NCI-H69 (cell line): ENCODE data around the gene ADAM15.

Source experiments
- DNase-seq: peaks from one replicate; lab custom pipeline; 2025; lab: John Stamatoyannopoulos, UW

Gene ADAM15

DNA sequence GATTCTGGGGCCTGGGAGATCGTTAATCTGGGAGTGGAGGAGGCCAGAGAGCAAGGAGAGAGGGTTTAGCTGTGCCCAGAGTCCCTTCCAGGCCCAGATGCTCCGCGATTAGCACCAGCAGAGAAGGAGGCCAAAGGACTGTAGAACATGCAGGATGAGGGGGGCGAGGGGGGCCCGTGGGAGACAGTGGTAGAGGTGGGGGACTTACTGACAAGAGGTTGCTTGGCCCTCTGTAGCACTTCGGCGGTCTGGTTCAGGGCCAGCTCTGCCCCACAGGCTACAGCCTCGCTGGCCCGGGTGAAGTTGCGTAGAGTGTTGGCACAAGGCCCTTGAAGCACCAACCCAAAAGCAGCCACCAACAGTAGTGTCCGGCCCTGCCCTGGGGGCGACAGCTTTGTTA lies 18.2 kb upstream of the ADAM15 start:
- no peak for DNase-seq

DNA sequence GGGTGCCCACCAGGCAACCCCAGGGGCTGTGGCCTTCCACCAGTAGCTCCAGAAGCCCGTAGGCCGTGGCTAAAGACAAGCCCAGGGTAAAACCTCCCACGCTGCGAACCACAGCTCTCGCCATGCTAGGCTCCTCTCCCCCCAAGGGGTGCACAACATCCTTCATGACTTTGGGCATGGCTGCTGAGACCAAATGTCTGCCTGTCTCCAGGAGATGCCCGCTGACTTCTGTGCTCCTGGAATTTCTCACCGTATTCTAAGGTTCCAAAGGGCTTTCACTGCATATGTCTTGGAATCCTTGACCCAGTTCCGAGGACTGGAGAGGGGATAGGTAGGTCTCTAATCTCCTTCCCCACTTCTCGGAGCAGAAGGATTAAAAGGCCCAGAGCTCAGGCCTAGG lies 17.6 kb upstream of the ADAM15 start, which contains the start of the genes DCST1 and DCST2:
Gene DCST1 (plus strand): TSS at position 301 of the 400 bp plus-strand sequence. CDS start 213 bp downstream, outside the sequence.
Gene DCST2 (minus strand): TSS at position 258 of the 400 bp plus-strand sequence. CDS start 80 bp downstream, at position 178.
- no peak for DNase-seq

DNA sequence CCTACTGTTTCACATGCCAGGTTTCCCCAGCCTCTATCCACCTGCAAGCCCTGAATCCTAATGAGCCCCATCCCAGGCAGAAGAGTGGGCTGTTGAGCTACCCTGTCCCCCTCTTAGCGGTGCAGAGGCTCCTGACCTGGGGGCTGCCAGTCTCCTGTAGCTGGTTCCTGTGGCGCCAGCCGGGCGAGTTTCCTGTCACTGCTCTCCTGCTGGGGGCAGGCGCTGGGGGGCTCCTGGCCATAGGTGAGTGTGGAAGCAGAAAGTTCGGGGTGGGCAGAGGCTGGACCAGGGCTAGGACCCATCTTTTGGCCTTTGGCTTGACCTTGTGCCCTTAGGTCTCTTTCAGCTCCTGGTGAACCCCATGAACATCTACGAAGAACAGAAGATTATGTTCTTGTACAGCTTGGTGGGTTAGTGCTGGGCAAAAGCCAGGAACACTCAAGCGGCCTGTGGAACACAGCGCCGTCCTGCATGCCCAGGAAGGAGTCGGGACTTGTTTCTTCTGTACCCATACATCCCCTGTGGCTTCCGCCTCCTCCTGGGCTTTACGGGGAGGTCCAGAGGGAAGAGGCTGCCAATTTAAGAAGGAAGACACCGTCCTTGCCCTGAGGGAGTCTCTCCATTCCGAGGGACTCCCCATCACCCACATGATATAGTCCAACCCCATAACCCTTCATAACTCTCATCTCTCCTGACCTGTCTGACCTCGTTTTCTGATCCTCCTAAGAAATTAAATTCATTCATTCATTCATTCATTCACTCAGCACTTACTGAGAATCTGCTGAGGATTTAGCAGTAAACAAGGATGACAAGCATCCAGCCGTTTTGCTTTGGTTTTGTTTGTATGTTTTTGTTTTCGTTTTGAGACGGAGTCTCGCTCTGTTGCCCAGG lies 16.6 kb upstream of the ADAM15 start:
- no peak for DNase-seq

DNA sequence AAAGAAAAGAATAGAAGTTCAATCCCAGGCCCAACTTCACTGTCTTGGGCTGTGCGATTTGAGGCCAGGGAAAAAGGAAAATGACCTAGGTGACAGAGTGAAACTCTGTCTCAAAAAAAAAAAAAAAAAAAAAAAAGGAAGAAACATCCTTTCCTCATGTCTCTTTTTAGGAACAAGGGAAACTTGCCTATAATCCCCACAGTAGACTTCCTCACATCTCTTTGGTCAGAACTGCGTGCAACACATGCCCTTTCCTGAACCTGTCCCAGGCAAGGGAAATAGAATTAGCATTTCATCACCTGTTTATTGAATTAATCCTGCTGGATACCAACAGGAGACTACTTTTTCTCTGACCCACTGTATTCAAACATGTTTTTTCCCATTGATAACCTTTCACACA lies 15.2 kb upstream of the ADAM15 start:
- no peak for DNase-seq

DNA sequence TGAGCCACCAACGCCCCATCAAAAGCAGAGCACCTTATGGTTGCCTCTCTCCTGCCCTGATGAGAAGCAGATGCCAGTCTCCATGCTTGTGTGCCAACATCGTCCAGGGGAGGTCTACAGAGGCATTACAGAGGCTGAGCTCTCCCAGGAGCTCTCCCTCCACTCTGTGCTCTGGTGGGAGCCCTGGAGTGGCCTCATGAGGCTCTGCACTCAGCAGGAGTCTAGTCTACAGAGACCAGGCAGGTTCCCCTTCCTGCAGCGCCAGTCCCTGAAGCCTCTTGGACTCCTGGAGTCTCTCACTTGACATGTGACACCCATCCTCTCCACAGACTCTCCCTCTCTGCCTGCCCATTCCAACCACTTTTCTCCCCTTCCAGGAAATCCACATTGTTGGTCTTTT lies 14.1 kb upstream of the ADAM15 start:
- DNase-seq = no peak

DNA sequence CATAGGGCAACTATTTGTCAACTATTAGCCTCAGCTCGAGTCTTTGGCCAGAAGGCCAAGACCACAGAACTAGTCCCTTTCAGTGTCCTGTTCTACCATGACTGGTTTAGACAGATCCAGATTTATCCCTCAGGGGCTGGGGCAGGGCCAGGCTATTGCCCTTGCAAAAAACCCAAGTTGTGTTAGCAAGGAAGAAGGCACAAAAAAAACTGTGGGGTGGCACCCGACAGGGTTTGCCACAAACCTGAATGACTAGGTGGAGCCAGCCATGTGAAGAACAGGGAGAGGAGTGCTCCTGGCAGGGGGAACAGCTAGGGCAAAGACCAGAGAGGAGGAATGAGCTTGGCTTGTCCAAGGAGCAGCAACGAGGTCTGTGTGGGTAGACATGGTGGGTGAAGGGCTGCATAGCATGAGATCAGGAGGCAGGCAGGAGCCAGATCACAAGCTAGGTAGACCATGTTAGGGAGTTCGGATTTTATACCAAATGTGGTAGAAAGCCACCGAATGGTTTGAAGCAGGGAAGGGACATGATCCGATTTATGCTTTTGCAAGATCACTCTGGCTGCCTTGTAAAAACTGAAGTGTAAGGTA lies 13.2 kb upstream of the ADAM15 start:
- no peak for DNase-seq

DNA sequence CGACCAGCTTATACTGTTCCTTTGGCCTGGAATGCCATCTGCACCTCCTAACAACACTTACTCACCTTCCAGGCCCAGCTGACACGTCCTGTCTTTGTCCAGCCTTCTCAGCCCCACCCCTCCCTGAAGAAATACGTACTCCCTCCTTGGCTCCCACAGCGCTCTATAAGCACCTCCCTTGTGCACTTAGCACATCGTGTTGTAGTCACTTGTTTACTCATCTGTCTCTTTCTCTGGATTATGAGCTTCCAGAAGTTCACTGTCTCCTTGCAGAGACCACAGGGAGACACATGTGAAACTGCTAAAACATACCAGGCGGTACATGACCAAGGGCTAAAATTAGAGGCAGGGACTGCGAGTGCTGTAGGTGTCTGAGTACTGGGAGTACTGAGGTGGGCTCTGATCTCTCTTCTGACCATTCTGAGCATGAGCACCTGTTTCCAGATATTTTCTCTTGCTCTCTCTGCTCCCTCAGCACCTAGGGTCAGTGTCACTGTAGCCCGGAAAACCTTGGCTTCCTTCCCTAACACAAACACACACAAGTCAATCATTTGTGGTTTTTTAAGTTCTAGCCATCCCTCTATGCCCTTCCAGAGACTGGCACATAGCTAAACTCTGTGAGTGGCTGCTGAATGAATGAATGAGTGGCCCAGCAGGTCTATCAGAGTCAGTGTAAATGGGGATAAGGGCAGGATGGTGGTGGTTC lies 12.4 kb upstream of the ADAM15 start:
- DNase-seq = no peak

DNA sequence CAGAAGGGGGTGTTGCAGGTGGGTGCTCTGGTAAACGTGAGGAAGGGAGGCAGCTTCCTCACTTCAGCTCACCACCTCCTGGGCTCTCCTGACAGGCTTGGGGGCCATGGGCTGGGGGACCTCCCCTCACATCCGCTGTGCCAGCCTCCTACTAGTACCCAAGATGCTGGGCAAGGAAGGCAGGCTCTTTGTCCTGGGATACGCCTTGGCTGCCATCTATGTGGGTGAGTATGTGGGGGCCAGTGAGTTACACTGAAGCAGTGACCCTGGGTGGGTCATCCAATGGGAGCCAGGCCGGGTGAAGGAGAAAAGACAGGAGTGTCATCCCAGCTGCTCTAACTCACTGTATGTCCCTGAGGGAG lies 11.8 kb upstream of the ADAM15 start:
- no peak for DNase-seq

DNA sequence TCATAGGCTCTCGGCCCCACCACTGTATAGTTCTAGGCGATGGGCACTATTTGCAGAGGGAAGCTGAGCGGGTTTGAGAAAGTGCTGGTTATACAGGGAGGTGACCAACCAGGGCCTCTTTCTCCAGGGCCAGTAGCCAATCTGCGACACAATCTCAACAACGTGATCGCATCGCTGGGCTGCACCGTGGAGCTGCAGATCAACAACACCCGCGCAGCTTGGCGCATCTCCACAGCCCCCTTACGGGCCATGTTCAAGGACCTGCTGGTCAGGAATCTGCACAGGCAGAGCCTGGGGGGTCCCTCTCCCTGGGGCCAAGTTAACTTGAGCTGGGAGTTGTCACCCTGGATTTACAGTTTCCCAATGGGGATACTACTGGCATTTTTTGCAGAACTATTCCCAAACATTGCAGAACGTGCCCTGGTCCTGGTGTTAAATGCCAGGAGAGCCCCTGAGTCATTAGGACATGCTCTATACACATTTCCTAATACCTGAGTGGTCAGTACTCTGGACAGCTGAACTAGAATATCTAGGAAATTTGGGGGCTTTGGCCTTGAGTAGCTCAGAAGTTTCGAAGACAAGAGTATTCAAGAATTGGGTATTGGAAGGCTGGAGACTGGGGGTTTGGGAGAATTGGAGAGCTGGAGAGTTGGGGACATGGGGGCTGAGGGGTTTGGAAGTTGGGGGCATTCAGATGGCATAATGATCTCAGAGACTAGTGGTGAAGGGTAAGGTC lies 10.6 kb upstream of the ADAM15 start:
- no peak for DNase-seq

DNA sequence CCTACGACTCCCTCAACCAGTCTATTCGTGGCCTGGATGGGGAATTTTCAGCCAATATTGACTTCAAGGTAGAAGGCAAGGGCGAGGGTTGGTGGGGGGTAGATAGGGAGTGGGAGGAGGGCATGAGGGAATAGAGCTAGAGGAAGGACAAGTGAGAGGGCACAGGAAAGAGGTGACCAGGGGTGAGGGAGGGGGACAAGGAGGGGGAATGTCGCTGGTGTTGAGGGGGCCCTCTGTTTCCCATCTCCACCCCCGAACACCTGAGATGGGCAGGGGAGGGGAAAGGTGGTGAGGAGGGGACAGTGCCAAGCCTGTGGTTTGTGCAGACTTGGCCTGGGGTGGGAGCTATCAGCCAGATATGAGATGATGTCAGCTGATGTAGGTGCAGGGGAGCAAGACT lies 8.3 kb upstream of the ADAM15 start:
- DNase-seq = no peak

DNA sequence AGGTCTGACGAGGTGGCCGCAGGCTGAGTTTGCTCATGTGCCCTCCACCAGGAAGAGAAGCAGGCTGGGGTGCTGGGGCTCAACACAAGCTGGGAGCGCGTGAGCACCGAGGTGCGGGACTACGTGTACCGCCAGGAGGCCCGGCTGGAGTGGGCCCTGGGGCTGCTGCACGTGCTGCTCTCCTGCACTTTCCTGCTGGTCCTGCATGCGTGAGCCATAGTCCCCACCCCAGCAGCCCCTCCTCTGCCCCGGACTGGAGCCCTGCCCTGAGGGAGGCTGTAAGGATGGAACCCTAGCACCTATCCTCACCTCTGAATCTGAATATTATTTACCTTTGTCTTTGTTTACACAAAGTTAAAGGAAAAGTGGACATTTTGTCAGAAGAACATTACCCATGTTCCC lies 7.8 kb upstream of the ADAM15 start:
- DNase-seq = no peak

DNA sequence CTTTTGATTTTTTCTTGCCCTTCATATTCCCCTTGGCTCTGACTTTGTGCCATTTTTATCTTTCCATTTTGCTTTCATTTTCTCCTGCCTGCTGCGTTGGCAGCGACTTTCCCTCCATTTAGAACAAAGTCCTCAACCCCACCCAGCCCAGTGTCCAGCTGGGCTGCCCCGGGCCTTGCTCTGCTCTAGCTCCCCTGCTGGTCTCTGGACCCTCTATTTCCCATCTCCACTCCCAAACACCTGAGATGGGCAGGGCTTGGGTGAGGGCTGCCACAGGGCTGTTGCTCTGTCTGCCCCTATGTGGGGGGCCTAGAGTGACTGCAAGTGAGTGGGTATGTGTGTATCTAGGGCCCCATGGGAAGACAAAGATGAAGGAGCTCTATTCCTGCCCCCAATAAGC lies 7.3 kb upstream of the ADAM15 start:
- no peak for DNase-seq

DNA sequence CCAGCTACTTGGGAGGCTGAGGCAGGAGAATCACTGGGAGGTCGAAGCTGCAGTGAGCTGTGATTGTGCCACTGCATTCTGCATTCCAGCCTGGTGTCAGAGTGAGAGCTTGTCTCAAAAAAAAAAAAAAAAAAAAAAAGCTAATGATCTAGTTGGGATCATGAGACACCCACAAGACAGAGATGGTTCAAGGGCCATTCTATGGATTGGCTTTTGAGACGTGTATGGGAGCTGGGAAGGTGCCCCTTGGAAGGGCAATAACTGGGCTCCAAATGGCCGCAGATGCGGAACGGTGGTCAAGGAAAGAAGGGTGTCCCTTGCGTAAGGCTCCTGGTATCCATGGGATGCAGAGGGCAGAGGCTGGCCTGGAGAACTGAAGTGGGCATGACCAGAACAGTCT lies 6.8 kb upstream of the ADAM15 start:
- no peak for DNase-seq

DNA sequence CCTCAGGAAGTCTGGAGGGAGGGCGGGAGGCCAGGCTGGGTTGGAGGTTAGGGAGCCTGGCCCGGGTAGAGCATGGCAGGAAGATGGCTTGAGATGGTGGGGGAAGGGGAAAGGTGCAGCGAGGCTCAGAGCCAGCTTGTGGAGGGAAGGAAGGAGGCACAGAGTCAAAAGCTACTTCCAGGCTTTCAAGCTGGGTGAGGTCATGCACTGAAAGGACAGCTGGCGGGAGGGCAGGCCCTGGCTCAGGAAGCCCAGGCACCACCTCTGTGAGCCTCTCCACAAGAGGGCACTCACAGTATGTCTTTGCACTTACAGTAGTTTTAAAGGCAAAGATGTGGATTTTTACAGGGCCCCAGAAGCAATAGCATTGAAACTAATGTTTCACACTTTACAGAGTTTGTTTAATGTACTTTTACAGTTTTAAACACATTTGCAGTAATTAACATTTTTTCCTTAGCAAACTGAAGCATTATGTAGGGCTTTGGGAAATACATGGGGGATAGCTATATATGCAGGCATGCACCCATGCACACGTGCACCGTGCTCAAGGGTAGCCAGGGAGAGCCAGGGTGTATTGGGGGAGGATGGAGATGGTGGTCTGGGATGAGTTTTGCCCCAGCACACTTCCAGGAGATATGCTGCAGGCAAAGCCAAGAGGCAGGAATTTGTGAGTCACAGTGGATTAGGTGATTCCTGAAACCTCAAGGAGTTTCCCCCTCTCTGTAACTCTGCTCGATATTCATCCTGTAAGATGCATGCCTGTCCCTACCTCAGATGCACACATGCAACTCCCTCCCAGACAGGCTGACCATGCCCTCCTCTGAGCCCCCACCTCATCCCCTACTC lies 6.1 kb upstream of the ADAM15 start:
- DNase-seq = peak; percentile 75

DNA sequence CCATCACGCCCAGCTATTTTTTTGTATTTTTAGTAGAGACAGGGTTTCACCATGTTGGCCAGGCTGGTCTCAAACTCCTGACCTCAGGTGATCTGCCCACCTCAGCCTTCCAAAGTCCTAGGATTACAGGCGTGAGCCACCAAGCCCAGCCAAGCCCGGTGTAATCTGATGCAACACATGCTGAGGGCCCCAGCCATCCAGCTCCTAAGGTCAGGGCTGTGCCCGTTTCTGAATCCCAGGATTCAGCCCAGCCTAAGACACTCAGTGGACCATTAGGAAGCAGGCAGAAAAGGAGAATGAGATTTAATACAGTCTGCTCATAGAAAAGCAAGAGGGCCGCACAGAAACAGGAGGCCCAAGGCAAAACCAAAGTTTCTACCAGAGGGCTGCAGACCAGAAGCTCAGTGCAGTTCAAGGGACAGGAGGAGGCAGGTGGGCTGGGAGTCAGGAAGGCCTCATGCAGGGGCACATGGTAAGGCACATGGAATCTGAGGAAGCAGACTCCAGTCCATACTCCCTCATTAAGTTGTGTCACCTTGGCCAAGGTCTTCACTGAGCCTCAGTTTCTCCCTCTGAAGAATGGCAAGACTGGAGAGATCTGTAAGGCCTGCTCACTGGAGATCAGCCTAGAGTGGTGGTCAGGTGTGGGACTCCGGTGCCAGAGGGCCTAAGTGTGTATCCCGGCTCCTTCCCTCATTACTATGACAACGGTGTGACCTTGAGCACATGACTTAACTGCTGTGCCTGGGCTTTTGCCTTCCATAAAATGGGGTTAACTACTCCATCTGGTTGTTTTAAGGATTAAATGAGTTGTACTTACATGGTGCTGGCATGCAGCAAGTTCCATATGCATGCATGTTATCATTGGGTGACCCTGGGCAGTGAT lies 2.4 kb upstream of the ADAM15 start:
- no peak for DNase-seq

DNA sequence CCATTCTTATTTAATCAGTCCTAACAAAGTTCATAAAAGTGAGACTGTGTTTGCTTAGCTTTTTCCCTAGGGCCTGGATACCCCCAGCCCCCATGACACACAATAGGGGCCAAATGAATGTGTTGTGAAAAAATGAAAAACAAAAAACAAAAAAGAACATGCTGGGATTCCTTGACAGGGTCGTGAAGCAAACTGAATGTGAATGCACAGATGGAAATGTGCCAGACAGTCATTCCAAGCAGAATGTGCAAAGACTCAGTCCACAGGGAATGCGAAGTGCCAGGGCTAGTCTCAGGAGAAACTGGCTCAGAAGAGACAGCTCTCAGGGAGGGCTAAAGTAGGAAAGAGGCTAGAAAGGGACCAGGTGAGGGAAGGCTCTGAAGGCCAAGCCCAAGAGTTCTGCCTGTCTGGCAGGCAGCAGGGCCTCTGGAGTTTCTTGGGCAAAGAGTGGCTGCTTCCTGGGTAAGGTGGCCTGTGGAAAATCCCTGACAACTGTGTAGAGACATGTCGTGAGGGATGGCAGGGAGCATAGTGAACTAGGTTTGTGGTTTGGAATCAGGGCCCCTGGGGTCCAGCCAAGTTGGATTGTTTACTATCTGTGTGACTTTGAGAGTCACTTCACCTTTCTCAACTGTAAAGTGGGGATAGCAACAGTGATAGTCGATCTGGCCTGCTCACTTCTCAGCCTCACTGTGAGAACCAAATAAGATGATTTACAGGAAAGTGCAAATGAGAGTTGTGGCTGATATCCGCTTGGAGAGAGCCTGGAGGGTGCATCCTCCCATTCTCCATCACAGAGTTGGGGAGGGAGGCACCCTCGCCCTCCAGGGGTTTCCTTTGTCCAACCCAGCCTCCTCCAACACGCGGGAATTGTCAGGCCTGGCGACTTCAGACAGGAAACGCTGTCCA lies 1.2 kb upstream of the ADAM15 start:
- DNase-seq = peak; percentile 53

DNA sequence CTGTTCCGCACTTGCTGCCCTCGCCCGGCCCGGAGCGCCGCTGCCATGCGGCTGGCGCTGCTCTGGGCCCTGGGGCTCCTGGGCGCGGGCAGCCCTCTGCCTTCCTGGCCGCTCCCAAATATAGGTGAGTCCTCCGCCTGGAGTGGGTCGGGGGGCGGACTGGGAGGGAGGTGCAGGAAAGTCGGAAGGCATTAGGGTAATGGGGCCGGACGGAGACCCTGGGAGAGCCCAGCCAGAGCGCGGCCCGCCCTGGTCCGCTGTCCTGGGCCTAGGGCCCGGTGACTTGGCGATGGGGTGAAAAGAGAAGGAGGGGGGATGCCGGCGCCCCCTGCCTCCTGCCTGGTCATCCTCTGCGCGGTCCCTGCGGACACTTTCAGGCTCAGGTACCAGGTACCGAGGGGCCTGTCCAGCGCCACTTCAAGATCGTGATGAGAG lies 243 bp downstream of the ADAM15 start:
- DNase-seq = no peak

DNA sequence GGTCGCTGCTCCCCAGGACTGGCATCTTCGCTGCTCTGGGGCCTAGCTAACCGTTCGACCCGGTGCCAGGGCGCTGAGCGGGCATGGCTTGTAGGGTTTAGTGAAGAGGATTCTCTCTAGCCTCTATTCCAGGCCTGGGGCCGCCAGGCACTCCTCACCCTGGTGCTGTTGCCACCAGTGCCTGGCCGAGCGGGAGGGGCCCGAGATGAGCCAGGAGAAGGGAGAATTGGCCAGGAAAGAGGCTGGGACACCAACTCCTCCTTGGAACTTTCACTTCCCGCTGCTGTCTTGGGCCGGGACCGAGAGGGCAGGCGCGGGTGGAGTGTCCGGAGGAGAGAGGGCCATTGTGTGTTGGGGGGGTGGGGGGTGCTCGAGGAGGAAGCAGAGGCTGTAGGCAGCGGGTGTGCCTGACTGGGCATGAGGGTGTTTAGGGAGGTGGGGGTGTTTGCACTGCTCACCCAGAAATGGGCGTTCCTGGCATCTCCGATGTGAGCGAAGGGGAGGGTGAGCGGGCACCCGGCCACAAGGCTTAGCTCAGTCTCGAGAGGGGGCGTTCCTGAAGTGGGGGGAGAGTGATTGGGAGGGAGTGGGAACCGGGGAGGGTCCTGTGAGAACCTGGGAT lies 772 bp downstream of the ADAM15 start:
- DNase-seq = peak; percentile 77
